ENCODE results near the gene NCKAP5. TPM values are rescaled to one million over a fixed set of nuclear protein-coding genes. Genes with fewer than 3 reads are reported as not detected.

Gene NCKAP5
- total and polyA plus RNA-seq, 2 experiments from 2014 or later = 2.2 to 5.5 TPM

DNA sequence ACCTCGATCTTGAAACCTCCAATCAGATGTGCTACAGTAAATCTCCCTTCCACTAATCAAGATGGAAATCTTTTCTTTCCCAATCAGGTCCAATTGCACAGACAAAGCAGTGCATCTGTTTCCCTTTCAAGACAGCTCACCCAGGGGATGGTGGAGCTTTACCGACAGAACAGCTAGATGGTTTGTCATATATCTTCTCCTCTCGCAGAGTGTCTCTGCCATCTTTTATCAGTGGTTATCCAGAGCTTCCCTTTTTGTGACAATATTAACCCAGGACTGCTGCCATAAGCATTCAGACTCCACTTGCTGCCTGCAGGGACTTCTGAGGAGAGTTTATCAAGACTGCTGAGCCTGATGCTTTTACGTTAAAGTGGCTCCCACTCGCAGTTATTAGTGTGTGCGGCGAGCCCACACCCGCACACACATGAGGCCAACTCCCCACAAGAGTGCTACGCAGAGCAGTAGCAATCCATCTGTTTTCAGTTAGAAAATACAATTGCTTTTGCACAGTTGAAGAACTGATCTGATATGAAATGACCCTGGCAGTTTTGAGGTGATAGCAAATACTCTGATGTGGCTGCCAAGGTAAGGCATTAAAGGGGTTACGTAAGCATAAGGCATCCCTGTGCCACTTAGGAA is 398.9 kb downstream of the NCKAP5 start:
- Histone ChIP-seq H3K4me3 (no peak overlapping the region), H3K79me2 (no peaks in the 10 kb centered on the region), H2AFZ (no peak overlapping the region), H3K27me3 (no peaks in the 10 kb centered on the region), H4K20me1 (ENCODE audit: insufficient read depth, poor library complexity, severe bottlenecking) (no peaks in the 10 kb centered on the region), H3K9me3 (ENCODE audit: low read depth) (no peaks in the 10 kb centered on the region), H3K4me1 (ENCODE audit: insufficient read depth) (peaks cover 6% of the 10 kb centered on the region), H3K9me2 (replicated peaks; ENCODE audit: insufficient read depth) (no peaks in the 10 kb centered on the region), H3K27ac (no peak overlapping the region), H3K4me2 (no peak overlapping the region), H3K36me3 (replicated peaks; ENCODE audit: insufficient read depth, low read depth) (no peaks in the 10 kb centered on the region)
- no peak for TF ChIP-seq EZH2phosphoT487 (IDR thresholded peaks at IDR 0.05; ENCODE audit: low read depth, severe bottlenecking, unreplicated experiment)
- TF ChIP-seq EZH2 (IDR thresholded peaks at IDR 0.05; ENCODE audit: borderline replicate concordance) = no peak
- TF ChIP-seq, protein P1, sequence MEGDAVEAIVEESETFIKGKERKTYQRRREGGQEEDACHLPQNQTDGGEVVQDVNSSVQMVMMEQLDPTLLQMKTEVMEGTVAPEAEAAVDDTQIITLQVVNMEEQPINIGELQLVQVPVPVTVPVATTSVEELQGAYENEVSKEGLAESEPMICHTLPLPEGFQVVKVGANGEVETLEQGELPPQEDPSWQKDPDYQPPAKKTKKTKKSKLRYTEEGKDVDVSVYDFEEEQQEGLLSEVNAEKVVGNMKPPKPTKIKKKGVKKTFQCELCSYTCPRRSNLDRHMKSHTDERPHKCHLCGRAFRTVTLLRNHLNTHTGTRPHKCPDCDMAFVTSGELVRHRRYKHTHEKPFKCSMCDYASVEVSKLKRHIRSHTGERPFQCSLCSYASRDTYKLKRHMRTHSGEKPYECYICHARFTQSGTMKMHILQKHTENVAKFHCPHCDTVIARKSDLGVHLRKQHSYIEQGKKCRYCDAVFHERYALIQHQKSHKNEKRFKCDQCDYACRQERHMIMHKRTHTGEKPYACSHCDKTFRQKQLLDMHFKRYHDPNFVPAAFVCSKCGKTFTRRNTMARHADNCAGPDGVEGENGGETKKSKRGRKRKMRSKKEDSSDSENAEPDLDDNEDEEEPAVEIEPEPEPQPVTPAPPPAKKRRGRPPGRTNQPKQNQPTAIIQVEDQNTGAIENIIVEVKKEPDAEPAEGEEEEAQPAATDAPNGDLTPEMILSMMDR (IDR thresholded peaks at IDR 0.05; ENCODE audit: poor library complexity) = no peak
- WGBS (ENCODE audit: low lambda C conversion rate, missing lambda C conversion rate) = 50% methylated on average over 10 of the region's 10 CpGs
- no peak for DNase-seq (ENCODE audit: low spot score)

DNA sequence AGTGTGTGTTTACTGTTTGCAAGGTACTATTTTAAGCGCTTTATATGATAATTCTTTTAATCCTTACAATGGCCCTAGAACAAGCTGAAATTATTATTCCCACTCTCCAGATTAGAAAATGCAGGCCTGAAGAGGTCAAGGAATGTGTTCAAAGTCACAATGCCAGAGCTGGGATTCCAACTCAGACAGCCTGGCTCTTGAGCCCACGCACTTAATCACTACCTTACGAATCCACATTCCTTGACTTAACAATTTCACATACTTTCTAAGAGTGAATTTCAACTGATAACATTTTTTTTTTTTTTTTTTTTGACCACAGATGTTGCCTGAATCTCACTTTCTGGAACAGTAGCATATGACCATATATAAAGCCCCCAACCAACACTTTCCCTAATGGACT is 400.3 kb downstream of the NCKAP5 start:
- H2AFZ ChIP-seq = no peak overlapping the region
- DNase-seq (ENCODE audit: low spot score) = no peak
- H3K27me3 ChIP-seq = no peaks in the 10 kb centered on the region
- H4K20me1 ChIP-seq (ENCODE audit: insufficient read depth, poor library complexity, severe bottlenecking) = no peaks in the 10 kb centered on the region
- no peaks in the 10 kb centered on the region for H3K79me2 ChIP-seq
- no peaks in the 10 kb centered on the region for H3K9me3 ChIP-seq (ENCODE audit: low read depth)
- no peak overlapping the region for H3K27ac ChIP-seq
- H3K36me3 ChIP-seq (replicated peaks; ENCODE audit: insufficient read depth, low read depth) = no peaks in the 10 kb centered on the region
- no peak overlapping the region for H3K4me3 ChIP-seq
- H3K9me2 ChIP-seq (replicated peaks; ENCODE audit: insufficient read depth) = no peaks in the 10 kb centered on the region
- H3K4me1 ChIP-seq (ENCODE audit: insufficient read depth) = peaks cover 6% of the 10 kb centered on the region
- WGBS (ENCODE audit: low lambda C conversion rate, missing lambda C conversion rate) = 78% methylated on average over 3 of the region's 3 CpGs
- H3K4me2 ChIP-seq = no peak overlapping the region
- no peak for TF ChIP-seq EZH2phosphoT487 (IDR thresholded peaks at IDR 0.05; ENCODE audit: low read depth, severe bottlenecking, unreplicated experiment)
- TF ChIP-seq, protein P1 (IDR thresholded peaks at IDR 0.05; ENCODE audit: poor library complexity) = no peak
- TF ChIP-seq EZH2 (IDR thresholded peaks at IDR 0.05; ENCODE audit: borderline replicate concordance) = no peak

DNA sequence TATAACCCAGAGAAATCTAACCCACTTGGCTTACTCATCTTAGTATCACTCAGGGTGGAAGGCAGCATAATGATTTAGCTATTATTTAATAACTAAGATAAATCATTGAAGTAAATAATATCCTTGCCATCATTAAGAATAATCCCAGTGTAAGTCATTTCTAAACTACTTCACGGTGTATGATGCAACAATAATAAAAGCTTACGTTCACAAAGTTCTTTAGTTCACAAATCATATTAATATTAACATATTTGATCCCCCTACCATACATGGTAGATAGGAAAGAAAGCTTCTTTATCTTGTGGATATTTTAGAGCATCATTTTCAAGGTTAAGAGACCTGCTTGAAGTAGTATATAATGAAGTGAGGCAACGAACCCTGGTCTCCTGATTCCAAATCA is 401.0 kb downstream of the NCKAP5 start:
- Histone ChIP-seq H3K4me3 (no peak overlapping the region), H2AFZ (no peak overlapping the region), H3K4me2 (no peak overlapping the region), H4K20me1 (ENCODE audit: insufficient read depth, poor library complexity, severe bottlenecking) (no peaks in the 10 kb centered on the region), H3K27ac (no peak overlapping the region), H3K9me3 (ENCODE audit: low read depth) (no peaks in the 10 kb centered on the region), H3K27me3 (no peaks in the 10 kb centered on the region), H3K4me1 (ENCODE audit: insufficient read depth) (peaks cover 6% of the 10 kb centered on the region), H3K79me2 (no peaks in the 10 kb centered on the region), H3K9me2 (replicated peaks; ENCODE audit: insufficient read depth) (no peaks in the 10 kb centered on the region), H3K36me3 (replicated peaks; ENCODE audit: insufficient read depth, low read depth) (no peaks in the 10 kb centered on the region)
- 92% methylated on average over 3 of the region's 3 CpGs for WGBS (ENCODE audit: low lambda C conversion rate, missing lambda C conversion rate)
- DNase-seq (ENCODE audit: low spot score) = no peak
- TF ChIP-seq EZH2phosphoT487 (IDR thresholded peaks at IDR 0.05; ENCODE audit: low read depth, severe bottlenecking, unreplicated experiment) = no peak
- TF ChIP-seq EZH2 (IDR thresholded peaks at IDR 0.05; ENCODE audit: borderline replicate concordance) = no peak
- TF ChIP-seq, protein P1 (IDR thresholded peaks at IDR 0.05; ENCODE audit: poor library complexity) = no peak
